NCI-H524 treated with DMSO at 0.1 percent for 48 hours (cell line): ENCODE data around the gene ZBTB20.

Source experiments
- DNase-seq: peaks from one replicate; lab custom pipeline; 2025; lab: John Stamatoyannopoulos, UW

The ZBTB20 gene

GRCh38 chr3:114374433-114374990 is 772.6 kb downstream of the ZBTB20 start:
- no peak for DNase-seq

GRCh38 chr3:114370537-114371174 is 776.4 kb downstream of the ZBTB20 start:
- DNase-seq, result no peak

- no peak for DNase-seq
Observed at GRCh38 chr3:114365909-114366308, 781.2 kb downstream of the ZBTB20 start.

GRCh38 chr3:114364806-114365654 is 782.1 kb downstream of the ZBTB20 start:
- DNase-seq, result no peak

- DNase-seq, result no peak
Observed at GRCh38 chr3:114363554-114364202, 783.4 kb downstream of the ZBTB20 start.

- no peak for DNase-seq
Observed at GRCh38 chr3:114362815-114363214, 784.3 kb downstream of the ZBTB20 start.

GRCh38 chr3:114361391-114361790 is 785.7 kb downstream of the ZBTB20 start:
- DNase-seq, result no peak

GRCh38 chr3:114356525-114356924 is 790.6 kb downstream of the ZBTB20 start:
- DNase-seq, result no peak

GRCh38 chr3:114356066-114356465 is 791.0 kb downstream of the ZBTB20 start:
- DNase-seq, result no peak

- no peak for DNase-seq
Observed at GRCh38 chr3:114355653-114356052, 791.4 kb downstream of the ZBTB20 start.

GRCh38 chr3:114351822-114352145 is 795.3 kb downstream of the ZBTB20 start:
- DNase-seq, result no peak

- no peak for DNase-seq
Observed at GRCh38 chr3:114351123-114351821, 795.8 kb downstream of the ZBTB20 start.

GRCh38 chr3:114350690-114351089 is 796.4 kb downstream of the ZBTB20 start:
- DNase-seq, result no peak

GRCh38 chr3:114350271-114350670 is 796.8 kb downstream of the ZBTB20 start:
- DNase-seq, result no peak

- no peak for DNase-seq
Observed at GRCh38 chr3:114344492-114344891, 802.6 kb downstream of the ZBTB20 start.

- DNase-seq, result no peak
Observed at GRCh38 chr3:114338651-114339357, 808.3 kb downstream of the ZBTB20 start.

- DNase-seq, result no peak
Observed at GRCh38 chr3:114336857-114337256, 810.2 kb downstream of the ZBTB20 start.

- DNase-seq, result no peak
Observed at GRCh38 chr3:114336122-114336697, 810.9 kb downstream of the ZBTB20 start.

- no peak for DNase-seq
Observed at GRCh38 chr3:114333923-114334240, 813.2 kb downstream of the ZBTB20 start.

GRCh38 chr3:114333180-114333922 is 813.7 kb downstream of the ZBTB20 start:
- DNase-seq, result no peak
